ENCODE measurements around the gene LETMD1. TPM values are rescaled to one million over a fixed set of nuclear protein-coding genes. Genes with fewer than 3 reads are reported as not detected.

The LETMD1 gene
- total and polyA plus RNA-seq, 2 donors (not counting 3 experiments of a cell fraction or from before 2014, with no cell fraction given): 38.9 to 47.7 TPM

- Histone ChIP-seq H3K36me3 (ENCODE audit: control insufficient read depth in 2 of 2, extremely low read depth in 1 of 2, insufficient read depth in 2 of 2, low read length in 2 of 2) (peaks cover 9 to 20% of the 10 kb centered on the region in 2 experiments), H3K9me3 (replicated peaks; ENCODE audit: control insufficient read depth, insufficient read depth, low read length) (no peaks in the 10 kb centered on the region), H3K27me3 (ENCODE audit: control insufficient read depth in 2 of 2, insufficient read depth in 2 of 2, low read length in 2 of 2) (no peaks in the 10 kb centered on the region), H3K9me1 (replicated peaks; ENCODE audit: control insufficient read depth, extremely low read depth, insufficient read depth, low read length) (no peaks in the 10 kb centered on the region), H3K4me2 (ENCODE audit: insufficient read depth, low read length) (no peak overlapping the region), H3K79me2 (ENCODE audit: control insufficient read depth, insufficient read depth, low read length) (no peaks in the 10 kb centered on the region), H4K20me1 (replicated peaks; ENCODE audit: control insufficient read depth, extremely low read depth, insufficient read depth, low read length) (no peaks in the 10 kb centered on the region), H3K4me3 (replicated peaks in 1 of 3; ENCODE audit: insufficient read depth in 1 of 3, low read depth in 1 of 3, low read length in 3 of 3) (no peak overlapping the region), H2AFZ (ENCODE audit: low read depth, low read length) (no peak overlapping the region), H3K9ac (replicated peaks; ENCODE audit: extremely low read depth, insufficient read depth, low read length) (no peak overlapping the region), H3K27ac (ENCODE audit: insufficient read depth, low read depth, low read length) (no peak overlapping the region), H3K4me1 (ENCODE audit: control insufficient read depth, extremely low read depth, insufficient read depth, low read length) (no peaks in the 10 kb centered on the region)
- DNase-seq (ENCODE audit: low read depth, low spot score) (no peak), FAIRE-seq (no peak)
- POLR2A ChIA-PET: no interaction called here
- CTCF ChIA-PET: interaction anchor here (2.4 kb wide), 1 partner anchor 237 kb away, joined by 8 read pairs; no protein-coding TSS in a partner anchor
- dilution Hi-C loops (cut with MboI; ENCODE audit: extremely low pct_ligation_motif_present, low sequenced_read_pairs) (no loop called here), intact Hi-C loops (cut with micrococcal nuclease) (no loop called here)
- TF ChIP-seq FOS (IDR thresholded peaks at IDR 0.05; ENCODE audit: borderline replicate concordance, insufficient read depth, low read length) (no peak), POLR2A (IDR thresholded peaks at IDR 0.05; ENCODE audit: low read depth, low read length) (no peak), EZH2 (IDR thresholded peaks at IDR 0.05; ENCODE audit: borderline replicate concordance, low read depth, low read length, severe bottlenecking) (no peak), POLR2AphosphoS5 (IDR thresholded peaks at IDR 0.05; ENCODE audit: insufficient read depth, low read depth, low read length) (no peak), MYC (IDR thresholded peaks at IDR 0.05; ENCODE audit: low read depth, low read length) (no peak), GATA2 (IDR thresholded peaks at IDR 0.05; ENCODE audit: insufficient read depth, insufficient read length, low read depth, low read length) (no peak), MAX (IDR thresholded peaks at IDR 0.05; ENCODE audit: insufficient read depth, insufficient read length) (no peak), JUN (IDR thresholded peaks at IDR 0.05; ENCODE audit: borderline replicate concordance, insufficient read depth, insufficient read length, low read depth) (no peak), CTCF (IDR thresholded peaks at IDR 0.05; ENCODE audit: extremely low read depth in 1 of 2, insufficient read depth in 1 of 2, low read depth in 1 of 2, low read length in 2 of 2) (no peak)
- BruUV-seq (replicated peaks): no TSS peak
Measured at GRCh38 chr12:51103977-51104376, 55.9 kb downstream of the LETMD1 start.

All from endothelial cell of umbilical vein (primary cell).